B cell (primary cell): ENCODE results near the gene ST6GALNAC2. TPM values are rescaled to one million over a fixed set of nuclear protein-coding genes. Genes with fewer than 3 reads are reported as not detected.
A peak's percentile ranks its signal among the peaks of the same experiment; 100 is the strongest.

Experiments used
- ATAC-seq: fragments of 200-7000 bp; cut with Tn5 transposase; one replicate; pipeline ENCODE4 v1.10.0; 2021; ENCODE audit warnings: low read depth, mild to moderate bottlenecking, moderate number of reproducible peaks, moderate library complexity
- CTCF ChIA-PET: fragments of 350-600 bp; sonication (Branson Sonifier 250); formaldehyde crosslinking; loops from one replicate; lab custom pipeline; 2021; ENCODE audit warnings: antibody characterized with exemption, inconsistent platforms; lab: Charles Lee
- POLR2A ChIA-PET: fragments of 350-600 bp; sonication (Branson Sonifier 250); formaldehyde crosslinking; loops from one replicate; lab custom pipeline; 2021; ENCODE audit warnings: antibody characterized with exemption; lab: Charles Lee
- DNase-seq: peaks from one replicate; pipeline ENCODE4 v3.0.0; 2013
- H2AFZ ChIP-seq: 2 replicates; pipeline ENCODE4 v1.6.1; 2012; ENCODE audit warnings: mild to moderate bottlenecking, low read depth, low read length; ENCODE audit not compliant: insufficient read depth, poor library complexity, severe bottlenecking
- H3K27ac ChIP-seq, 2 donors: 1 replicate in 1 of 2; 2 replicates in 1 of 2; pipeline ENCODE4 v1.5.1; 2012 to 2013; ENCODE audit warnings: low read length in 2 of 2, mild to moderate bottlenecking in 2 of 2, moderate library complexity in 1 of 2
- H3K27me3 ChIP-seq, 4 experiments: fragments of 200-600 bp in 1 of 4; sonication (generic) in 1 of 4; replicated peaks in 1 of 4; 1 replicate in 2 of 4; 2 replicates in 2 of 4; pipeline versions ENCODE4 v1.6.1 to v1.7.0; 2013 to 2016; ENCODE audit warnings: low read length in 3 of 4, mild to moderate bottlenecking in 2 of 4, mixed read lengths in 1 of 4, moderate library complexity in 1 of 4; ENCODE audit not compliant: insufficient read depth in 4 of 4, control insufficient read depth in 3 of 4; ENCODE audit errors: control extremely low read depth in 1 of 4
- H3K36me3 ChIP-seq, 2 experiments: replicated peaks in 1 of 2; 1 replicate in 1 of 2; 2 replicates in 1 of 2; pipeline versions ENCODE4 v1.6.1 to v1.7.1; 2013; ENCODE audit warnings: low read length in 1 of 2; ENCODE audit not compliant: insufficient read depth in 2 of 2, control insufficient read depth in 1 of 2; ENCODE audit errors: control extremely low read depth in 1 of 2, extremely low read depth in 1 of 2
- H3K4me1 ChIP-seq, 2 donors: fragments of 200-600 bp in 1 of 2; sonication (generic) in 1 of 2; 1 replicate in 1 of 2; 2 replicates in 1 of 2; pipeline versions ENCODE4 v1.5.1 to v1.6.1; 2013 to 2017; ENCODE audit warnings: low read length in 2 of 2; ENCODE audit not compliant: control insufficient read depth in 2 of 2, insufficient read depth in 2 of 2
- H3K4me2 ChIP-seq: replicated peaks from 2 replicates; pipeline ENCODE3; 2012; ENCODE audit warnings: mild to moderate bottlenecking, low read depth, low read length; ENCODE audit not compliant: poor library complexity, severe bottlenecking
- H3K4me3 ChIP-seq, 5 experiments: fragments of 200-600 bp in 1 of 5; sonication (generic) in 1 of 5; 1 replicate in 3 of 5; 2 replicates in 2 of 5; pipeline versions ENCODE4 v1.5.1 to v1.7.0; 2011 to 2016; ENCODE audit warnings: low read length in 4 of 5, mild to moderate bottlenecking in 4 of 5, low read depth in 2 of 5, control low read depth in 1 of 5, moderate library complexity in 1 of 5; ENCODE audit not compliant: insufficient read depth in 1 of 5; ENCODE audit errors: control extremely low read depth in 1 of 5, extremely low read depth in 1 of 5
- H3K79me2 ChIP-seq: fragments of 200-600 bp; sonication (generic); one replicate; pipeline ENCODE4 v1.6.0; 2016; ENCODE audit warnings: low read length; ENCODE audit not compliant: control insufficient read depth, insufficient read depth
- H3K9ac ChIP-seq: fragments of 200-600 bp; sonication (generic); 2 replicates; pipeline ENCODE4 v1.6.1; 2017; ENCODE audit warnings: mild to moderate bottlenecking, low read length, moderate library complexity
- H3K9me3 ChIP-seq, 3 donors: one replicate each; pipeline versions ENCODE4 v1.6.1 to v1.7.1; 2013; ENCODE audit warnings: low read length in 2 of 3; ENCODE audit not compliant: control insufficient read depth in 2 of 3, insufficient read depth in 1 of 3; ENCODE audit errors: control extremely low read depth in 1 of 3
- H4K20me1 ChIP-seq: 2 replicates; pipeline ENCODE4 v1.6.0; 2012; ENCODE audit warnings: mild to moderate bottlenecking, low read length; ENCODE audit not compliant: insufficient read depth, control insufficient read depth, poor library complexity, severe bottlenecking
- H3K27ac Mint-ChIP-seq: one replicate; pipeline ENCODE4 v1.8.0; 2021; ENCODE audit warnings: mixed read lengths
- H3K27me3 Mint-ChIP-seq: one replicate; pipeline ENCODE4 v1.8.0; 2021; ENCODE audit warnings: mixed read lengths
- H3K4me1 Mint-ChIP-seq: one replicate; pipeline ENCODE4 v1.8.0; 2021; ENCODE audit warnings: mixed read lengths
- H3K4me3 Mint-ChIP-seq: one replicate; pipeline ENCODE4 v1.8.0; 2021; ENCODE audit warnings: mixed read lengths
- H3K9me3 Mint-ChIP-seq: one replicate; pipeline ENCODE4 v1.8.0; 2022; ENCODE audit warnings: mixed read lengths; ENCODE audit not compliant: insufficient read depth
- CTCF ChIP-seq: fragments of 200-600 bp; IDR thresholded peaks from one replicate; pipeline ENCODE4 v1.8.0; 2022; ENCODE audit warnings: antibody characterized with exemption, mild to moderate bottlenecking
- EZH2 ChIP-seq: IDR thresholded peaks from 2 replicates; pipeline ENCODE4 v1.6.1; 2012; ENCODE audit warnings: borderline replicate concordance, low read depth, mild to moderate bottlenecking, moderate library complexity, low read length; ENCODE audit not compliant: insufficient read depth, poor library complexity, severe bottlenecking
- WGBS: methylation state at CpG from one replicate; pipeline ENCODE4 v1.1.5; 2013; ENCODE audit warnings: missing lambda C conversion rate; ENCODE audit not compliant: insufficient coverage; 5-methylcytosine and 5-hydroxymethylcytosine counted together
- intact Hi-C: fragments of 100-400 bp; cut with micrococcal nuclease; formaldehyde crosslinking; loops from one replicate; pipeline ENCODE4 v1.10.0; 2022
- polyA plus RNA-seq: library from polyadenylated mRNA; depleted of rRNA; stranded (reverse); fragments of >200 nt; gene quantifications from 2 replicates; pipeline ENCODE4 v1.2.3, GENCODE V29; 2012
- total RNA-seq, 2 donors: library from RNA; stranded (reverse); fragments of 120-200 nt in 1 of 2; gene quantifications; 1 replicate in 1 of 2; 2 replicates in 1 of 2; pipeline versions ENCODE4 v1.2.3 to v1.2.4, GENCODE V29; 2013 to 2022

ST6GALNAC2 gene
- total and polyA plus RNA-seq, 2 donors (not counting 1 experiment from before 2014, with no cell fraction given) = 0.58 to 2.7 TPM

- no peaks in the 10 kb centered on the region for H3K27me3 ChIP-seq
- H3K4me2 ChIP-seq = no peak overlapping the region
- H3K27me3 Mint-ChIP-seq = no peaks in the 10 kb centered on the region
- peaks cover 19 to 21% of the 10 kb centered on the region in 2 donors for H3K4me1 ChIP-seq
- no peak overlapping the region for H3K27ac ChIP-seq
- H4K20me1 ChIP-seq = peaks cover 23% of the 10 kb centered on the region
- intact Hi-C loops = no loop called here
- H3K79me2 ChIP-seq = no peaks in the 10 kb centered on the region
- H3K9me3 ChIP-seq = no peaks in the 10 kb centered on the region
- H3K4me1 Mint-ChIP-seq = peaks cover 25% of the 10 kb centered on the region
- ChIA-PET POLR2A (no interaction called here), CTCF (interaction anchor here (0.5 kb wide), 1 partner anchor 47 kb away, joined by 3 read pairs; no protein-coding TSS in a partner anchor)
- no peak overlapping the region for H2AFZ ChIP-seq
- H3K9ac ChIP-seq = no peak overlapping the region
- H3K9me3 Mint-ChIP-seq = no peaks in the 10 kb centered on the region
- ATAC-seq (no peak), DNase-seq (no peak)
- peaks cover 0 to 11% of the 10 kb centered on the region in 2 experiments for H3K36me3 ChIP-seq
- no peak for TF ChIP-seq EZH2
- TF ChIP-seq CTCF = no peak
- no peak overlapping the region for H3K4me3 ChIP-seq
- no peak overlapping the region for H3K4me3 Mint-ChIP-seq
- no peak overlapping the region for H3K27ac Mint-ChIP-seq
- 93% methylated on average over 12 of the region's 18 CpGs for WGBS
Observed at GRCh38 chr17:76569607-76570279, 15.9 kb downstream of the ST6GALNAC2 start.

GRCh38 chr17:76568811-76569221 is 16.8 kb downstream of the ST6GALNAC2 start:
- Mint-ChIP-seq H3K4me1 (peaks cover 25% of the 10 kb centered on the region), H3K4me3 (no peak overlapping the region), H3K9me3 (no peaks in the 10 kb centered on the region), H3K27me3 (no peaks in the 10 kb centered on the region), H3K27ac (peak overlapping the region; percentile 65)
- H3K36me3 ChIP-seq = peaks cover 0 to 16% of the 10 kb centered on the region in 2 experiments
- H3K4me1 ChIP-seq = peaks cover 19 to 21% of the 10 kb centered on the region in 2 donors
- no peak for ATAC-seq
- H3K4me3 ChIP-seq = no peak overlapping the region
- no peak for DNase-seq
- peak overlapping the region; percentile 17 for H3K4me2 ChIP-seq
- TF ChIP-seq EZH2 (no peak), CTCF (no peak)
- H3K79me2 ChIP-seq = no peaks in the 10 kb centered on the region
- intact Hi-C loops = no loop called here
- no peaks in the 10 kb centered on the region for H3K9me3 ChIP-seq
- ChIA-PET POLR2A (no interaction called here), CTCF (interaction anchor here (0.5 to 3.0 kb wide), 3 partner anchors 14 to 55 kb away, joined by 3 to 14 read pairs (median 3); no protein-coding TSS in a partner anchor)
- peaks cover 23% of the 10 kb centered on the region for H4K20me1 ChIP-seq
- no peak overlapping the region for H2AFZ ChIP-seq
- H3K27me3 ChIP-seq = no peaks in the 10 kb centered on the region
- H3K9ac ChIP-seq = no peak overlapping the region
- 10% methylated on average over 14 of the region's 19 CpGs for WGBS
- no peak overlapping the region for H3K27ac ChIP-seq
